ENCODE results near the gene SHFL. TPM values are rescaled to one million over a fixed set of nuclear protein-coding genes. Genes with fewer than 3 reads are reported as not detected.

The SHFL gene
- total and polyA plus RNA-seq, 2 of the 8 experiments (the other 6 are each of a cell fraction or from before 2014, with no cell fraction given), result 25.3 to 37.1 TPM

GRCh38 chr19:10106100-10106936 is 20.2 kb downstream of the SHFL start, which contains the start of gene PPAN (continued):
- TF ChIP-seq CHD1 (IDR thresholded peaks at IDR 0.05; ENCODE audit: low read depth, low read length), result no peak
- peak; percentile 86 for TF ChIP-seq ASH2L (IDR thresholded peaks at IDR 0.05; ENCODE audit: low read length)
- peak; percentile 47; the same call in 1 of the 2 replicates for TF ChIP-seq CHD2 (IDR thresholded peaks at IDR 0.05; ENCODE audit: low read length)
- TF ChIP-seq BRCA1 (IDR thresholded peaks at IDR 0.05; ENCODE audit: low read depth, low read length), result no peak
- TF ChIP-seq TBP (IDR thresholded peaks at IDR 0.05; ENCODE audit: low read depth, low read length), result peak; percentile 74; the same call in 1 of the 2 replicates
- TF ChIP-seq GTF2F1 (IDR thresholded peaks at IDR 0.05; ENCODE audit: borderline replicate concordance, low read depth, low read length), result no peak; the same call in 1 of the 2 replicates
- TF ChIP-seq JUN (IDR thresholded peaks at IDR 0.05; ENCODE audit: low read depth, low read length), result no peak
- TF ChIP-seq, protein P1, sequence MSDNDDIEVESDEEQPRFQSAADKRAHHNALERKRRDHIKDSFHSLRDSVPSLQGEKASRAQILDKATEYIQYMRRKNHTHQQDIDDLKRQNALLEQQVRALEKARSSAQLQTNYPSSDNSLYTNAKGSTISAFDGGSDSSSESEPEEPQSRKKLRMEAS (IDR thresholded peaks at IDR 0.05), result peak; percentile 98
- peak in 1 of 2 experiments; percentile 92; a peak in 1 of 4 replicates for TF ChIP-seq HDAC2 (IDR thresholded peaks at IDR 0.05; ENCODE audit: borderline replicate concordance in 1 of 2, low read depth in 2 of 2, low read length in 2 of 2)
- TF ChIP-seq PHF8 (conservative IDR thresholded peaks at IDR 0.05; ENCODE audit: low read depth, low read length), result peak; percentile 98
- peak; percentile 98 for TF ChIP-seq CREB1 (IDR thresholded peaks at IDR 0.05)
